Measurements from ENCODE around the gene RRH.

DNA sequence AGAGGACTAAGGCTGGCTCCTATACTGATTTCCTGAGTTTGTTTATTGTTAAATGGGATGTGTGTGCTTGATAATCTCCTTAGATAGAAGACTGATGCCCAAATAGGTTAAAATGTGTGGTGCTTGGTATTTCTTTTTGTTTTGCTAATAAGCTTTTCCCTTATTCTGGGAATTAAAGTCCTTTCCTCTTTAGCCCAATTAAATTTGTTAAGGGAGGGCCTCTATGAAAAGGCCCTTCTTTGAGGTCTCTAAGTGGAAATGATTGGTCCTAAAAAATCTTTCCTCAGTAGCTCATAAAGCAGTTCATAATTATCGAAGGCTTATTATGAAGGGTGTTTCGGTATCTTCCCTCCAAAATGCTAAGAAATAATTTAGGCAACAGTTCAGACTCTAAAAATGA lies at the start of gene RRH:
- TF ChIP-seq, protein P1, sequence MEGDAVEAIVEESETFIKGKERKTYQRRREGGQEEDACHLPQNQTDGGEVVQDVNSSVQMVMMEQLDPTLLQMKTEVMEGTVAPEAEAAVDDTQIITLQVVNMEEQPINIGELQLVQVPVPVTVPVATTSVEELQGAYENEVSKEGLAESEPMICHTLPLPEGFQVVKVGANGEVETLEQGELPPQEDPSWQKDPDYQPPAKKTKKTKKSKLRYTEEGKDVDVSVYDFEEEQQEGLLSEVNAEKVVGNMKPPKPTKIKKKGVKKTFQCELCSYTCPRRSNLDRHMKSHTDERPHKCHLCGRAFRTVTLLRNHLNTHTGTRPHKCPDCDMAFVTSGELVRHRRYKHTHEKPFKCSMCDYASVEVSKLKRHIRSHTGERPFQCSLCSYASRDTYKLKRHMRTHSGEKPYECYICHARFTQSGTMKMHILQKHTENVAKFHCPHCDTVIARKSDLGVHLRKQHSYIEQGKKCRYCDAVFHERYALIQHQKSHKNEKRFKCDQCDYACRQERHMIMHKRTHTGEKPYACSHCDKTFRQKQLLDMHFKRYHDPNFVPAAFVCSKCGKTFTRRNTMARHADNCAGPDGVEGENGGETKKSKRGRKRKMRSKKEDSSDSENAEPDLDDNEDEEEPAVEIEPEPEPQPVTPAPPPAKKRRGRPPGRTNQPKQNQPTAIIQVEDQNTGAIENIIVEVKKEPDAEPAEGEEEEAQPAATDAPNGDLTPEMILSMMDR (conservative IDR thresholded peaks at IDR 0.05; ENCODE audit: low read depth, low read length): no peak
- TF ChIP-seq USF2 (IDR thresholded peaks at IDR 0.05; ENCODE audit: low read depth, low read length): no peak
- TF ChIP-seq POLR2A (IDR thresholded peaks at IDR 0.05; ENCODE audit: low read depth, low read length): no peak
- no peak for TF ChIP-seq BHLHE40 (IDR thresholded peaks at IDR 0.05; ENCODE audit: low read depth, low read length)
- no peak for TF ChIP-seq MAFK (IDR thresholded peaks at IDR 0.05; ENCODE audit: low read depth, low read length)
- no peak for TF ChIP-seq RCOR1 (IDR thresholded peaks at IDR 0.05; ENCODE audit: insufficient replicate concordance, low read length)
- no peak for TF ChIP-seq SMC3 (IDR thresholded peaks at IDR 0.05; ENCODE audit: low read depth, low read length)
- TF ChIP-seq CHD1 (IDR thresholded peaks at IDR 0.05; ENCODE audit: low read depth, low read length): no peak
